ENCODE results near the gene HLA-DMA. TPM values are rescaled to one million over a fixed set of nuclear protein-coding genes. Genes with fewer than 3 reads are reported as not detected.

The HLA-DMA gene
- total and polyA plus RNA-seq, 2 of the 8 experiments (the other 6 are each of a cell fraction or from before 2014, with no cell fraction given): 13.3 to 23.1 TPM

DNA sequence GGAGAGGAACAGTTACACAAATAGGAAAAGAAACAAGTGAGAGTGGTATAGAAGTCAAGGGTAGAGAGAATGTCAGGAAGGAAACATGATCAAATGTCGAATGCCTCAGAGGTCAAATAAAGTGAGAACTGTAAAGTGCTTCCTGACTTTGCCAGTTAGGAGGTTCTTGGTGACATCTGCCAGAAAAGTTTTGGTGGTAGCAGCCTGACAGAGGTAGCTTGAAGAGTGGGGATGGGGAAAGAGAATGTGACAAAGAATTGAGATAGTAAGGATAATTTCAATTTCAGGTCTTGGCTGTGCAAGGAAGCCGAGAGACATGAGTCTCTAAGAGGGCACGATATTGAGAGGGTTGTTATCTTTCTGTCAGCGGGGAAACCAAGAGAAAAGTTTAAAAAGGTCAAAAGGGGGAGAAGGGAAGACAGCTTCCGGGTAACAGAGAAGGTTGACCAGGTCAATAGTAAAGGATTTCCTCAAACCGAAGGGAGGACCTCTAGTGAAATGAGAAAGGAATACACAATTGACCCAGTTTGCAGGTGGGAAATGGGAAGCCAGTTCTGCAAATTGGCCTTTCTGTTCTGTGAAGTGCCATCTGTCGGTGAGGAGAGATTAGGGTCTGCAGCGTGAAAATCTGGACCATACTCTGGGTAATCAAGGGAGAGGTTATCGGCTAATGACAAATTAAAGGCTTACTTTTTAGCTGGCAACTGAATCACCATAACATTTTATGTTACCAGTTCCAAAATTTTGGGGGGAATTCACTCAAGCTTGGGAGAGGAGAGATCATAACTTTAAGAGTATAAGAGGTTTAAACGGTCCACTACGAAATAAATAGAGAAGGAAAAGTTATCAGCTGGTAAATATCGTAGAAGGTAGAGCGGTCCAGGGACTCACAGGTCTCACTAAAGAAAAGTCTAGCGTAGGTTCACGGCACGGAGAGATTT, 14.5 kb upstream of the HLA-DMA start:
- peak overlapping the region in 3 of 4 experiments; percentile 67 to 97 (median 91); a peak in 6 of 7 replicates for H3K9ac ChIP-seq (replicated peaks in 1 of 4; ENCODE audit: extremely low read depth in 1 of 4, low read depth in 3 of 4, low read length in 3 of 4)
- H2AFZ ChIP-seq (ENCODE audit: low read length): no peak overlapping the region
- H2BK12ac ChIP-seq (ENCODE audit: low read depth, low read length): peak overlapping the region; percentile 82; the same call in 1 of the 2 replicates
- no peaks in the 10 kb centered on the region; the same call in 1 of the 2 replicates for H3K79me1 ChIP-seq (ENCODE audit: low read depth, low read length)
- H2BK120ac ChIP-seq (replicated peaks; ENCODE audit: low read depth, low read length): peak overlapping the region; percentile 51
- peak; percentile 86 for FAIRE-seq
- H3K4me2 ChIP-seq (ENCODE audit: insufficient read depth in 1 of 2, low read depth in 2 of 2, low read length in 2 of 2): peak overlapping the region; percentile 75 to 76
- H4K91ac ChIP-seq (replicated peaks; ENCODE audit: insufficient read length, low read length): peak overlapping the region; percentile 72
- H4K8ac ChIP-seq (ENCODE audit: extremely low read depth, insufficient read depth, low read length): no peak overlapping the region
- H3K56ac ChIP-seq (replicated peaks; ENCODE audit: insufficient read length, low read depth, low read length): no peak overlapping the region
- H3K23me2 ChIP-seq (ENCODE audit: low read depth, low read length): peaks cover 8% of the 10 kb centered on the region
- H3K23ac ChIP-seq (ENCODE audit: insufficient read length): no peak overlapping the region
- no peak overlapping the region for H2AK5ac ChIP-seq (ENCODE audit: low read depth, low read length)
- H3K14ac ChIP-seq (ENCODE audit: insufficient read length): no peak overlapping the region
- peaks cover 0 to 5% (median under 1%) of the 10 kb centered on the region in 4 experiments; a peak in 3 of 7 replicates for H3K4me1 ChIP-seq (replicated peaks in 1 of 4; ENCODE audit: control insufficient read depth in 3 of 4, insufficient read depth in 4 of 4, low read length in 3 of 4)
- peak overlapping the region; percentile 94 for H4K5ac ChIP-seq (ENCODE audit: insufficient read length, low read depth, low read length)
- H3K27me3 ChIP-seq (replicated peaks in 1 of 4; ENCODE audit: control insufficient read depth in 3 of 4, extremely low read depth in 1 of 4, insufficient read depth in 3 of 4, low read length in 3 of 4): no peaks in the 10 kb centered on the region
- DNase-seq (ENCODE audit: low read depth in 1 of 2, low spot score in 2 of 2): peak in 1 of 2 experiments; percentile 44
- ChIA-PET POLR2A (ENCODE audit: partially characterized antibody) (interaction anchor here (0.7 to 33.3 kb wide), 9 partner anchors 1 to 282 kb away, joined by 3 to 1158 read pairs (median 49); partner anchors contain the start of genes BRD2, HLA-DMA, HLA-DMB and PSMB9), CTCF (ENCODE audit: partially characterized antibody) (interaction anchor here (1.0 to 14.6 kb wide), 15 partner anchors 9 to 314 kb away, joined by 3 to 168 read pairs (median 5); partner anchors contain the start of genes HLA-DMA and TAP2)
- peak overlapping the region; percentile 90 to 99 (median 96) for H3K4me3 ChIP-seq (ENCODE audit: extremely low read depth in 1 of 4, insufficient read depth in 2 of 4, low read depth in 3 of 4, low read length in 4 of 4)
- no peak overlapping the region for H2BK20ac ChIP-seq (ENCODE audit: low read length)
- 0 out of 2 replicates have a peak overlapping the region, but pooled peaks have one; percentile 99 for H3K27ac ChIP-seq (ENCODE audit: low read depth, low read length)
- H3K79me2 ChIP-seq (ENCODE audit: control insufficient read depth in 1 of 2, insufficient read depth in 2 of 2, low read length in 2 of 2): peaks cover 6 to 72% of the 10 kb centered on the region in 2 experiments
- H3K18ac ChIP-seq (ENCODE audit: extremely low read depth, low read length): 0 out of 2 replicates have a peak overlapping the region, but pooled peaks have one; percentile 84
- H2BK5ac ChIP-seq (ENCODE audit: low read depth, low read length): peak overlapping the region; percentile 97; the same call in 1 of the 2 replicates
- peak overlapping the region; percentile 84; the same call in 1 of the 2 replicates for H2BK15ac ChIP-seq (ENCODE audit: low read length)
- H3K9me3 ChIP-seq (ENCODE audit: insufficient read depth in 2 of 2, low read depth in 1 of 2, low read length in 1 of 2): no peaks in the 10 kb centered on the region; a peak in 1 of 4 replicates
- 12% methylated on average over 16 of the region's 16 CpGs; no CpG with 5 or more reads in 1 of the 2 experiments for WGBS, 2 experiments (ENCODE audit: extremely low coverage in 1 of 2, insufficient coverage in 1 of 2, insufficient read length in 1 of 2, insufficient replicate concordance in 2 of 2, low coverage in 1 of 2, low lambda C conversion rate in 2 of 2, missing lambda C conversion rate in 1 of 2)
- H3K36me3 ChIP-seq (ENCODE audit: control insufficient read depth in 2 of 4, insufficient read depth in 4 of 4, low read length in 3 of 4): peaks cover 0 to 4% (median 1%) of the 10 kb centered on the region in 4 experiments; a peak in 3 of 8 replicates
- peak overlapping the region; percentile 49 for H3K4ac ChIP-seq (replicated peaks; ENCODE audit: insufficient read length, low read depth, low read length)
- peaks cover 1 to 3% of the 10 kb centered on the region in 2 experiments for H4K20me1 ChIP-seq (replicated peaks in 1 of 2; ENCODE audit: control insufficient read depth in 1 of 2, insufficient read depth in 2 of 2, low read length in 2 of 2)
- TF ChIP-seq RFX5 (IDR thresholded peaks at IDR 0.05; ENCODE audit: borderline replicate concordance, low read depth, low read length) (peak; percentile 35; the same call in 1 of the 2 replicates), RNF2 (IDR thresholded peaks at IDR 0.05; ENCODE audit: borderline replicate concordance, low read depth, low read length, missing control alignments, poor library complexity, severe bottlenecking) (no peak), ATF2 (IDR thresholded peaks at IDR 0.05; ENCODE audit: low read length) (no peak), TAF1 (IDR thresholded peaks at IDR 0.05; ENCODE audit: low read depth, low read length) (peak; percentile 15; the same call in 1 of the 2 replicates), GABPA (IDR thresholded peaks at IDR 0.05; ENCODE audit: borderline replicate concordance, insufficient read depth, low read length) (no peak), GTF2F1 (IDR thresholded peaks at IDR 0.05; ENCODE audit: borderline replicate concordance, low read depth, low read length) (no peak), NANOG (IDR thresholded peaks at IDR 0.05; ENCODE audit: insufficient read depth, low read depth, low read length, poor library complexity, severe bottlenecking) (no peak)

All from H1 (cell line).